ENCODE measurements around the gene SCG5.

SCG5 gene

DNA sequence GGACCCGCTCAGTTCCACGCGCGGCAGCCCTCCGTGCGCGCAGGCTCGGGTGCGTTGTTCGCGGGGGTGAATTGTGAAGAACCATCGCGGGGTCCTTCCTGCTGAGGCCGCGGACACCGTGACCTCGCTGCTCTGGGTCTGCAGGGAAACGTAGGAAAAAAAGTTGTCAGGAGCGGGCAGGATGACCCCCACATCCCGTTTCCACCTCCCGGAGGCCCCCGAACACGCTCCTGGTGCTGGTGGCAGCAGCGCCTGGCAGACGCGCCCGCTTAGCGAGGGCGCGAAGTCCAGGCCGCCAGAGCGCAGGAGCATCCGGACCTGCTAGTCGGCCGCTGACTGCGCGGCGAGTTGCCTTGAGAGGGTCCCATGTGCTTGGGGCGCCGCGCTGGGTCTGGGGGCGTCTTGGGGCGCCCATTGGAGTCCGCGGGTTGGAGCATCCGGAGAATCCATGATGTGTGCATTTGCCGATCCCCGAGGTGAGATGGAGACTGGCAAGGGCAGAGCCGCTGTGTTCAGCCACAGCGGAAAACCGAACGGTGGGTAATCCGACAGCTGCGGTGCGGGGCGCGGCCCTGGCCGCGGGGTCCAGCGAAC, 76.8 kb downstream of the SCG5 start:
- TF ChIP-seq, protein P1, sequence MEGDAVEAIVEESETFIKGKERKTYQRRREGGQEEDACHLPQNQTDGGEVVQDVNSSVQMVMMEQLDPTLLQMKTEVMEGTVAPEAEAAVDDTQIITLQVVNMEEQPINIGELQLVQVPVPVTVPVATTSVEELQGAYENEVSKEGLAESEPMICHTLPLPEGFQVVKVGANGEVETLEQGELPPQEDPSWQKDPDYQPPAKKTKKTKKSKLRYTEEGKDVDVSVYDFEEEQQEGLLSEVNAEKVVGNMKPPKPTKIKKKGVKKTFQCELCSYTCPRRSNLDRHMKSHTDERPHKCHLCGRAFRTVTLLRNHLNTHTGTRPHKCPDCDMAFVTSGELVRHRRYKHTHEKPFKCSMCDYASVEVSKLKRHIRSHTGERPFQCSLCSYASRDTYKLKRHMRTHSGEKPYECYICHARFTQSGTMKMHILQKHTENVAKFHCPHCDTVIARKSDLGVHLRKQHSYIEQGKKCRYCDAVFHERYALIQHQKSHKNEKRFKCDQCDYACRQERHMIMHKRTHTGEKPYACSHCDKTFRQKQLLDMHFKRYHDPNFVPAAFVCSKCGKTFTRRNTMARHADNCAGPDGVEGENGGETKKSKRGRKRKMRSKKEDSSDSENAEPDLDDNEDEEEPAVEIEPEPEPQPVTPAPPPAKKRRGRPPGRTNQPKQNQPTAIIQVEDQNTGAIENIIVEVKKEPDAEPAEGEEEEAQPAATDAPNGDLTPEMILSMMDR (IDR thresholded peaks at IDR 0.05; ENCODE audit: low read depth, low read length), result no peak
- TF ChIP-seq EZH2phosphoT487 (IDR thresholded peaks at IDR 0.05; ENCODE audit: low read depth), result no peak

DNA sequence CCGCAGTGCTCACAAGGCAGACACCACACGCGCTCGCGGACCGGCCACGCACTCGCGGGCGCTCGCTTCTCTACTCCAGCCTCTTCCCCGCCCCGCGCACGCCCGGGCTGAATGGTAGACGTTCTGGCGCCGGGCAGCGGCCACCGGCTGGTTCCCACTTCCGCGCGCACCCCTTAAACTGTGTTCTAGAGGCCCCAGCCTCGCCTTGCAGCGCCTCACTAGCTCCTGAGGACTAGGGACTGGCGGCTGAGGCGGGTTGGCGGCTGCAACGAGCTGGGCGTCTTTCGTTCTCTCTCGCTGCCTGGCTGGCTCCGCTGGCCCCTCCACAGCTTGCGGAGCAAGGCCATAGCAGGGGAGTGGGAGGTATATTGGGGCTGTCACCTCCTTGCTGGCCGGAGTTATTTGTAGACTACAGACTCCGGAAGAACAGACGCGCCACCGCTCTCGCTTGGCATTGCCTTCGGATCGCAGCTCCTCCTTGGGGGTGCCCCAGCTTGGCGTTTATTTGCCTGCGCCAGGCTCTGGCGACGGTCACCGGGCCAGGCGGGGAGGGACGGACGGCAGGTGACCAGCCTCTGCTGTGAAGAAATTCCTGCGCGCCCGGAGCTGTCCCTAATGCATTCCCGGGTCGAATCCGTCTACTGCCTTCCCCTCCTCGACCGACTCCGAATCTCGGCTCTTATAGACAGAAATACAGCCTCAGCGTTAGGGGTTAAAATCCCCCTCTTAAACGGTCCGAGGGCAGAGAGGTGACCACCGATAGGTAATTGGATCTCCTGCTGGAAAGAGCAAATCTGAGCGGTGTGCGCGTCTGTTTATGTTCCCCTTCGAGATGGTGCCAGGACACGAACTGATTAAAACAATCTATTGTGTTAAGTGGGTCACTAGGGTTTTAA, 77.6 kb downstream of the SCG5 start:
- Histone ChIP-seq H3K79me2 (ENCODE audit: low read length) (no peaks in the 10 kb centered on the region), H3K27me3 (ENCODE audit: low read depth, low read length) (peaks cover 71% of the 10 kb centered on the region), H3K9me3 (ENCODE audit: insufficient read depth, low read length) (no peaks in the 10 kb centered on the region), H3K27ac (ENCODE audit: low read length) (no peak overlapping the region), H3K9ac (ENCODE audit: low read length) (no peak overlapping the region), H3K36me3 (replicated peaks; ENCODE audit: low read depth, low read length) (no peaks in the 10 kb centered on the region), H3K4me1 (ENCODE audit: low read length) (peaks cover 39% of the 10 kb centered on the region), H3K4me2 (ENCODE audit: low read length) (no peak overlapping the region), H3K4me3 (ENCODE audit: low read length) (no peak overlapping the region), H2AFZ (ENCODE audit: low read depth, low read length) (no peak overlapping the region), H4K20me1 (ENCODE audit: insufficient read depth, low read length) (peaks cover 20% of the 10 kb centered on the region)
- TF ChIP-seq, protein P1 (IDR thresholded peaks at IDR 0.05; ENCODE audit: low read depth, low read length), result no peak
- TF ChIP-seq EZH2phosphoT487 (IDR thresholded peaks at IDR 0.05; ENCODE audit: low read depth), result no peak

More for the DNA sequence above, 76.8 kb downstream of the SCG5 start:
- H3K27me3 ChIP-seq (ENCODE audit: low read depth, low read length), result peaks cover 76% of the 10 kb centered on the region
- H3K4me3 ChIP-seq (ENCODE audit: low read length), result no peak overlapping the region
- no peak overlapping the region for H3K4me2 ChIP-seq (ENCODE audit: low read length)
- no peaks in the 10 kb centered on the region for H3K9me3 ChIP-seq (ENCODE audit: insufficient read depth, low read length)
- H3K9ac ChIP-seq (ENCODE audit: low read length), result no peak overlapping the region
- H3K79me2 ChIP-seq (ENCODE audit: low read length), result no peaks in the 10 kb centered on the region
- H4K20me1 ChIP-seq (ENCODE audit: insufficient read depth, low read length), result peaks cover 20% of the 10 kb centered on the region
- no peak overlapping the region for H3K27ac ChIP-seq (ENCODE audit: low read length)
- H3K4me1 ChIP-seq (ENCODE audit: low read length), result peaks cover 32% of the 10 kb centered on the region
- H2AFZ ChIP-seq (ENCODE audit: low read depth, low read length), result no peak overlapping the region
- H3K36me3 ChIP-seq (replicated peaks; ENCODE audit: low read depth, low read length), result no peaks in the 10 kb centered on the region

DNA sequence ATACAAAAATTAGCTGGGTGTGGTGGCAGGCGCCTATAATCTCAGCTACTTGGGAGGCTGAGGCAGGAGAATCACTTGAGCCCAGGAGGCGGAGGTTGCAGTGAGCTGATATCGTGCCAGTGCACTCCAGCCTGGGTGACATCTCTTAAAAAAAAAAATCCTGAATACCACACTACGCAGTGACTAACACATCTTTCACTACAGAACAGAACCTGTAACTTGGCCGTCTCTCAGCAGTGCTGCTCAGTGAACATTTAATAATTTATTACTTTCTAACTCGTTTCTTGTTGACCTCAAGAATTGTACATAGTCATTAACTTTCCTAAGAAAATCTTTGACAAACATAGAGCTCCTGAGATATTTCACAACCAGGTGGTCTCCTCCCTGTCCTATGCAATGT, 80.1 kb downstream of the SCG5 start:
- no peak overlapping the region for H3K9ac ChIP-seq (ENCODE audit: low read length)
- H3K4me2 ChIP-seq (ENCODE audit: low read length), result no peak overlapping the region
- no peak overlapping the region for H3K27ac ChIP-seq (ENCODE audit: low read length)
- no peak overlapping the region for H3K4me3 ChIP-seq (ENCODE audit: low read length)
- no peaks in the 10 kb centered on the region for H3K79me2 ChIP-seq (ENCODE audit: low read length)
- H3K4me1 ChIP-seq (ENCODE audit: low read length), result peaks cover 21% of the 10 kb centered on the region
- peaks cover 70% of the 10 kb centered on the region for H3K27me3 ChIP-seq (ENCODE audit: low read depth, low read length)
- peaks cover 14% of the 10 kb centered on the region for H4K20me1 ChIP-seq (ENCODE audit: insufficient read depth, low read length)
- no peaks in the 10 kb centered on the region for H3K9me3 ChIP-seq (ENCODE audit: insufficient read depth, low read length)
- TF ChIP-seq, protein P1 (IDR thresholded peaks at IDR 0.05; ENCODE audit: low read depth, low read length), result no peak
- no peak for TF ChIP-seq EZH2phosphoT487 (IDR thresholded peaks at IDR 0.05; ENCODE audit: low read depth)
- H3K36me3 ChIP-seq (replicated peaks; ENCODE audit: low read depth, low read length), result no peaks in the 10 kb centered on the region
- H2AFZ ChIP-seq (ENCODE audit: low read depth, low read length), result no peak overlapping the region

DNA sequence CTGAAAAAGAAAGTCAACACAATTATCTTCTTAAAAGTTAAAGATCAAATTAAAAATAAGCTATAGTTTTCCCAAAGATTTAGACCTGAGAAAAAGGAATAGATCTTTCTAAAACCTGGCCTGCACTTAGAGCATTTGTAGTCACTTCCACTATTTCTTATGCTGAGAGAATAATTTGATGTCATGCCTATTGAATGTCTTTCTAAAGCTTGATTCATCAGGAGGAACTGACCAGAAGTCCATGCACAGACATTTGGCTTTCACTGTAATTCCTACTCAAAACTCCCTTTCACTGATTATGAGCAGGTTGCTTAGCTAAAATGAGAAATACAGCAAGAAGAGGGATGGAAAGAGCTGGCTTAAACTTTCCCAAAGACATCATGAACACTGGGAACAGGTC, 80.6 kb downstream of the SCG5 start:
- peaks cover 19% of the 10 kb centered on the region for H3K4me1 ChIP-seq (ENCODE audit: low read length)
- no peaks in the 10 kb centered on the region for H3K9me3 ChIP-seq (ENCODE audit: insufficient read depth, low read length)
- no peak overlapping the region for H2AFZ ChIP-seq (ENCODE audit: low read depth, low read length)
- TF ChIP-seq EZH2phosphoT487 (IDR thresholded peaks at IDR 0.05; ENCODE audit: low read depth), result no peak
- TF ChIP-seq, protein P1 (IDR thresholded peaks at IDR 0.05; ENCODE audit: low read depth, low read length), result no peak
- H3K4me3 ChIP-seq (ENCODE audit: low read length), result no peak overlapping the region
- no peak overlapping the region for H3K27ac ChIP-seq (ENCODE audit: low read length)
- peaks cover 14% of the 10 kb centered on the region for H4K20me1 ChIP-seq (ENCODE audit: insufficient read depth, low read length)
- H3K36me3 ChIP-seq (replicated peaks; ENCODE audit: low read depth, low read length), result no peaks in the 10 kb centered on the region
- no peak overlapping the region for H3K9ac ChIP-seq (ENCODE audit: low read length)
- no peaks in the 10 kb centered on the region for H3K79me2 ChIP-seq (ENCODE audit: low read length)
- no peak overlapping the region for H3K4me2 ChIP-seq (ENCODE audit: low read length)
- peaks cover 64% of the 10 kb centered on the region for H3K27me3 ChIP-seq (ENCODE audit: low read depth, low read length)

Measured in OCI-LY3 (cell line).